K562 (cell line): Measurements from ENCODE around the gene ZNF514. TPM values are rescaled to one million over a fixed set of nuclear protein-coding genes. Genes with fewer than 3 reads are reported as not detected.
A peak's percentile ranks its signal among the peaks of the same experiment; 100 is the strongest.

Experiments
- BMI1 ChIP-seq: fragments of 150-350 bp; IDR thresholded peaks from 2 replicates; pipeline ENCODE4 v1.6.1; 2014; ENCODE audit warnings: low read length
- FOXP1 ChIP-seq: sonication (generic); formaldehyde crosslinking; IDR thresholded peaks from 2 replicates; pipeline ENCODE4 v1.8.0; 2022; ENCODE audit warnings: mild to moderate bottlenecking, missing genetic modification reagents
- GATAD2B ChIP-seq: fragments of 450-650 bp; IDR thresholded peaks from 2 replicates; pipeline ENCODE4 v1.6.1; 2017; ENCODE audit warnings: mild to moderate bottlenecking, borderline replicate concordance
- KDM1A ChIP-seq, 2 experiments: fragments of 450-650 bp; IDR thresholded peaks; 2 replicates each; pipeline ENCODE4 v1.6.1; 2016; ENCODE audit warnings: mild to moderate bottlenecking in 2 of 2
- KLF1 ChIP-seq: fragments of 450-650 bp; IDR thresholded peaks from 2 replicates; pipeline ENCODE4 v1.6.1; 2016; ENCODE audit warnings: missing genetic modification characterization, missing compliant biosample characterization
- MAZ ChIP-seq, 2 experiments: fragments of 450-650 bp in 1 of 2; sonication (generic) in 1 of 2; formaldehyde crosslinking; IDR thresholded peaks in 1 of 2; conservative IDR thresholded peaks in 1 of 2; 2 replicates each; pipeline versions ENCODE4 v1.4.0 to v1.5.0; 2020; ENCODE audit warnings: mild to moderate bottlenecking in 1 of 2, missing genetic modification reagents in 1 of 2
- MBD2 ChIP-seq: sonication (generic); IDR thresholded peaks from 2 replicates; pipeline ENCODE4 v1.6.1; 2016; ENCODE audit warnings: low read depth, borderline replicate concordance
- NEUROD1 ChIP-seq: fragments of 150-350 bp; IDR thresholded peaks from 2 replicates; pipeline ENCODE4 v1.6.1; 2014; ENCODE audit warnings: borderline replicate concordance, low read length, low read depth; ENCODE audit not compliant: partially characterized antibody
- NONO ChIP-seq, 2 experiments: fragments of 200-400 bp in 1 of 2; fragments of 450-650 bp in 1 of 2; formaldehyde crosslinking in 1 of 2; IDR thresholded peaks; 2 replicates each; pipeline ENCODE4 v1.6.1; 2017; ENCODE audit warnings: low read depth in 2 of 2, mild to moderate bottlenecking in 2 of 2, moderate library complexity in 2 of 2, low read length in 1 of 2
- RBM22 ChIP-seq: fragments of 200-400 bp; formaldehyde crosslinking; IDR thresholded peaks from 2 replicates; pipeline ENCODE4 v1.6.1; 2018; ENCODE audit warnings: low read length, low read depth; ENCODE audit not compliant: poor library complexity, severe bottlenecking
- SIN3A ChIP-seq, 2 experiments: fragments of 150-350 bp in 1 of 2; IDR thresholded peaks; 2 replicates each; pipeline ENCODE4 v1.6.1; 2011 to 2016; ENCODE audit warnings: borderline replicate concordance in 2 of 2, low read depth in 2 of 2, low read length in 2 of 2, mild to moderate bottlenecking in 2 of 2, moderate library complexity in 2 of 2; ENCODE audit not compliant: control insufficient read depth in 1 of 2
- TAF9B ChIP-seq: fragments of 450-650 bp; IDR thresholded peaks from 2 replicates; pipeline ENCODE4 v1.6.1; 2018; ENCODE audit warnings: mild to moderate bottlenecking; ENCODE audit not compliant: partially characterized antibody
- ZBTB8A ChIP-seq: fragments of 450-650 bp; IDR thresholded peaks from 2 replicates; pipeline ENCODE4 v1.6.1; 2018; ENCODE audit warnings: mild to moderate bottlenecking, moderate library complexity; ENCODE audit not compliant: partially characterized antibody
- ZFP36 ChIP-seq: fragments of 150-350 bp; IDR thresholded peaks from 2 replicates; pipeline ENCODE4 v1.6.1; 2018; ENCODE audit warnings: low read length, low read depth; ENCODE audit not compliant: partially characterized antibody
- ZNF121 ChIP-seq: sonication (generic); formaldehyde crosslinking; conservative IDR thresholded peaks from 2 replicates; pipeline ENCODE4 v1.8.0; 2022; ENCODE audit warnings: missing genetic modification reagents
- ZNF57 ChIP-seq: fragments of 450-650 bp; formaldehyde crosslinking; IDR thresholded peaks from 2 replicates; pipeline ENCODE4 v1.4.0; 2020; ENCODE audit warnings: mild to moderate bottlenecking, moderate library complexity
- ZNF785 ChIP-seq: fragments of 250-450 bp; sonication (Bioruptor Pico); IDR thresholded peaks from 2 replicates; pipeline ENCODE4 v1.4.0; 2020; ENCODE audit warnings: mild to moderate bottlenecking
- polyA plus RNA-seq, 8 experiments: library from polyadenylated mRNA; depleted of rRNA in 4 of 8; stranded (reverse) in 5 of 8; unstranded in 3 of 8; fragments of >200 nt; fragmentation: Nextera tagmentation in 2 of 8; fragmentation: Illumina TruSeq in 1 of 8; extraction: Ambion mirVana in 2 of 8; extraction: Trizol in 1 of 8; gene quantifications; 2 replicates each; pipeline versions ENCODE4 v1.2.1 to v1.2.3, GENCODE V29; 2011 to 2014; ENCODE audit warnings: inconsistent platforms in 1 of 8, missing spikeins in 1 of 8
- total RNA-seq, 7 experiments: library from RNA; depleted of rRNA in 6 of 7; stranded (reverse); fragments of >200 nt in 6 of 7; fragmentation: Illumina TruSeq in 2 of 7; extraction: Trizol in 2 of 7; gene quantifications; 2 replicates each; pipeline versions ENCODE4 v1.2.1 to v1.2.3, GENCODE V29; 2011 to 2021; ENCODE audit warnings: low replicate concordance in 1 of 7
- TF ChIP-seq, protein P1 (sequence below): sonication (generic); formaldehyde crosslinking; IDR thresholded peaks from 2 replicates; pipeline ENCODE4 v1.8.0; 2023; ENCODE audit warnings: mild to moderate bottlenecking, missing genetic modification reagents
- TF ChIP-seq, protein P2 (sequence below): sonication (generic); formaldehyde crosslinking; IDR thresholded peaks from 2 replicates; pipeline ENCODE4 v1.4.0; 2020; ENCODE audit warnings: mild to moderate bottlenecking, missing genetic modification reagents
- TF ChIP-seq, protein P3 (sequence below): fragments of 250-450 bp; sonication (Bioruptor Pico); IDR thresholded peaks from 2 replicates; pipeline ENCODE4 v1.8.0; 2021; ENCODE audit warnings: borderline replicate concordance, mild to moderate bottlenecking, moderate library complexity; ENCODE audit not compliant: poor library complexity, severe bottlenecking
- TF ChIP-seq, protein P4 (sequence below): fragments of 250-450 bp; sonication (Bioruptor Pico); IDR thresholded peaks from 2 replicates; pipeline ENCODE4 v1.4.0; 2020; ENCODE audit warnings: mild to moderate bottlenecking

Gene ZNF514
- total and polyA plus RNA-seq, 9 of the 15 experiments (the other 6 are each of a cell fraction or from before 2014, with no cell fraction given): 7.5 to 17.7 (median 11.4) TPM

DNA sequence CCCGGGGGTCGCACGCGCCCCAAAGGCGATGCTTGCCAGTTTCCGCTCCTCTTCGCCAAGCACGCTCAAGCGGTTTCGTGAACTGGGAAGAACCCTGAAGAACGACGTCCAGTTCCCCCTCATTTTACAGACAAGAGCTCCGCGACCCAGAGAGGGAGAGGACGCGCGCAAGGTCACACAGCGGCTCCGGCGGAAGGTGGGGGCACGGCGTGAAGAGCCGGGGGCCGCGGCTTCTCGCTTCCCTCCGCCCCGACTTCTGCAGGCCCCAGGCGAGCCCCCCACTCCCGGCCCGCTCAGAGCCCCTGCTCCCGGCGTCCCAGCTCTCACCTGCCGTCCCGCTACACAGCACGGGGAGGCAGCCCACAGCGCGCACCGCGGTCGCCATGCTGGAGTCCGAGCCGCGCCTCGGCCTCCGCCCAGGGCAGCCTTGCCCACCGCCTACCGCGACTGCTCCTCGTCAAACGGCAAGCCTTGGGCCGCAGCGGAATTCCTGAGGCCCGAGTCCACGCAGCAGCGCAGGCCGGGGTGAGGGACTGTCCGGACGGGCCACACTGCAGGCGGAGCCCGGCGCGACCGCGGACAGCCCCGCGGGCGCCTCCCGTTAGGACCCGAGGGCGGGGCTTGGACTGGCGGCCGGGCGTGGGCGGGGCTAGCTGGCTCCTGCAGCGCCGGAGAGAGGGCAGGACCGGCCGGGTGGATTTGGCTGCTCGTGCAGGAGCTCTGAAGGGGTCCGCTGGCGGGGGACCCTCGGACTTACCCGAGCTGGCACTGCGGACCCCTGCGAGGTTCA lies 38.0 kb downstream of the ZNF514 start, which contains the start of gene MRPS5 (continued):
- TF ChIP-seq, protein P1, sequence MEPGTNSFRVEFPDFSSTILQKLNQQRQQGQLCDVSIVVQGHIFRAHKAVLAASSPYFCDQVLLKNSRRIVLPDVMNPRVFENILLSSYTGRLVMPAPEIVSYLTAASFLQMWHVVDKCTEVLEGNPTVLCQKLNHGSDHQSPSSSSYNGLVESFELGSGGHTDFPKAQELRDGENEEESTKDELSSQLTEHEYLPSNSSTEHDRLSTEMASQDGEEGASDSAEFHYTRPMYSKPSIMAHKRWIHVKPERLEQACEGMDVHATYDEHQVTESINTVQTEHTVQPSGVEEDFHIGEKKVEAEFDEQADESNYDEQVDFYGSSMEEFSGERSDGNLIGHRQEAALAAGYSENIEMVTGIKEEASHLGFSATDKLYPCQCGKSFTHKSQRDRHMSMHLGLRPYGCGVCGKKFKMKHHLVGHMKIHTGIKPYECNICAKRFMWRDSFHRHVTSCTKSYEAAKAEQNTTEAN: no peak
- TF ChIP-seq NEUROD1 (peak; percentile 80), MBD2 (peak; percentile 21; the same call in 1 of the 2 replicates), KDM1A (IDR thresholded peaks at IDR 0.05) (peak; percentile 83 to 93), ZNF57 (CRISPR knock-in tag) (no peak), BMI1 (no peak), ZNF785 (CRISPR knock-in tag) (no peak), ZBTB8A (no peak), RBM22 (no peak), ZFP36 (peak; percentile 97), TAF9B (peak; percentile 53), NONO (IDR thresholded peaks at IDR 0.05; ENCODE audit: low read depth in 2 of 2, low read length in 1 of 2) (peak; percentile 56 to 90; a peak in 3 of 4 replicates), MAZ (CRISPR knock-in tag; conservative IDR thresholded peaks at IDR 0.05 in 1 of 2, IDR thresholded peaks at IDR 0.05 in 1 of 2) (peak; percentile 67 to 86), SIN3A (IDR thresholded peaks at IDR 0.05; ENCODE audit: borderline replicate concordance in 2 of 2, control insufficient read depth in 1 of 2, low read depth in 2 of 2, low read length in 2 of 2) (peak; percentile 52 to 69; a peak in 1 of 4 replicates), ZNF121 (no peak), GATAD2B (no peak), KLF1 (tag) (peak; percentile 64; the same call in 1 of the 2 replicates), FOXP1 (CRISPR knock-in tag) (0 out of 2 replicates have a peak, but pooled peaks have one; percentile 67)
- TF ChIP-seq, protein P2, sequence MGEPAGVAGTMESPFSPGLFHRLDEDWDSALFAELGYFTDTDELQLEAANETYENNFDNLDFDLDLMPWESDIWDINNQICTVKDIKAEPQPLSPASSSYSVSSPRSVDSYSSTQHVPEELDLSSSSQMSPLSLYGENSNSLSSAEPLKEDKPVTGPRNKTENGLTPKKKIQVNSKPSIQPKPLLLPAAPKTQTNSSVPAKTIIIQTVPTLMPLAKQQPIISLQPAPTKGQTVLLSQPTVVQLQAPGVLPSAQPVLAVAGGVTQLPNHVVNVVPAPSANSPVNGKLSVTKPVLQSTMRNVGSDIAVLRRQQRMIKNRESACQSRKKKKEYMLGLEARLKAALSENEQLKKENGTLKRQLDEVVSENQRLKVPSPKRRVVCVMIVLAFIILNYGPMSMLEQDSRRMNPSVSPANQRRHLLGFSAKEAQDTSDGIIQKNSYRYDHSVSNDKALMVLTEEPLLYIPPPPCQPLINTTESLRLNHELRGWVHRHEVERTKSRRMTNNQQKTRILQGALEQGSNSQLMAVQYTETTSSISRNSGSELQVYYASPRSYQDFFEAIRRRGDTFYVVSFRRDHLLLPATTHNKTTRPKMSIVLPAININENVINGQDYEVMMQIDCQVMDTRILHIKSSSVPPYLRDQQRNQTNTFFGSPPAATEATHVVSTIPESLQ (CRISPR knock-in tag): no peak
- TF ChIP-seq, protein P3, sequence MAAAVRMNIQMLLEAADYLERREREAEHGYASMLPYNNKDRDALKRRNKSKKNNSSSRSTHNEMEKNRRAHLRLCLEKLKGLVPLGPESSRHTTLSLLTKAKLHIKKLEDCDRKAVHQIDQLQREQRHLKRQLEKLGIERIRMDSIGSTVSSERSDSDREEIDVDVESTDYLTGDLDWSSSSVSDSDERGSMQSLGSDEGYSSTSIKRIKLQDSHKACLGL (CRISPR knock-in tag): peak; percentile 21
- TF ChIP-seq, protein P4, sequence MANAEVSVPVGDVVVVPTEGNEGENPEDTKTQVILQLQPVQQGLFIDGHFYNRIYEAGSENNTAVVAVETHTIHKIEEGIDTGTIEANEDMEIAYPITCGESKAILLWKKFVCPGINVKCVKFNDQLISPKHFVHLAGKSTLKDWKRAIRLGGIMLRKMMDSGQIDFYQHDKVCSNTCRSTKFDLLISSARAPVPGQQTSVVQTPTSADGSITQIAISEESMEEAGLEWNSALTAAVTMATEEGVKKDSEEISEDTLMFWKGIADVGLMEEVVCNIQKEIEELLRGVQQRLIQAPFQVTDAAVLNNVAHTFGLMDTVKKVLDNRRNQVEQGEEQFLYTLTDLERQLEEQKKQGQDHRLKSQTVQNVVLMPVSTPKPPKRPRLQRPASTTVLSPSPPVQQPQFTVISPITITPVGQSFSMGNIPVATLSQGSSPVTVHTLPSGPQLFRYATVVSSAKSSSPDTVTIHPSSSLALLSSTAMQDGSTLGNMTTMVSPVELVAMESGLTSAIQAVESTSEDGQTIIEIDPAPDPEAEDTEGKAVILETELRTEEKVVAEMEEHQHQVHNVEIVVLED (CRISPR knock-in tag): peak; percentile 41
